Measurements from ENCODE around the gene ASTL. TPM values are rescaled to one million over a fixed set of nuclear protein-coding genes. Genes with fewer than 3 reads are reported as not detected.

The ASTL gene
- polyA plus RNA-seq, 1 experiment, result not detected

DNA sequence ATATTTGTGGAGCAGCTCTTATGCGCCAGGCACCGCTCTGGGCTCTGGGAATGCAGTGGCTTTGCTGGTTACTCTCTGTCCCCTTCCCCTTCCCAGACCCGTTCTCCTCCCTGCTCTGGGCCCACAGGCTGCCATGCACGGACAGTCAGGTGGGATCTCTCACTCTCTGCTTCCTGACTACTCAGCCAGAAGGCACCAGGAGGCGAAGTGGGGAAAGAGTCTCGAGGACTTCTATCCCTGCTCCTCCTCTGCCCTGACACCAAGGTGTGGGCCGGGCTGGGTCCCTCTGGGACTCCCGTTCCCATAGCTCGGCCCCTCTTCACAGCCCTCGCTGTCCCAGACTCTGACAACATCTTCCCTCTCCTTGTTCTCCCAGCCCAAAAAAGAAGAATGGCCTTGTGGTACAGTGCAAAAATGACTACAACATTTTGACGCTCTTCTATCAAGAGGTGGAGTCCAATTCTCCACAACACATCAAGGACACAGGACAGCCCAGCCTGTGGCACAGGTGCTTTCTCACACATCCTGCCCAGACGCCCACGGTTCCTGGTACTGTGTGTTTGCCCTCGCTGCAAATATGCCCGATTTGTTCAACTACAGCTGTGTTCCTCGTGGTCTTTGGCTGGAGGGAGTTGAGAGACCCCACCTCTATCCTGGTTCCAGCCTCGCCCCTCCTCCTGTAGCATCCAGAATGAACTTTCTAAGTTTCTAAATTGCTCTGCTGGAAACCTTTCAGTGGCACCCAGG lies 21.0 kb upstream of the ASTL start:
- TF ChIP-seq, protein P1, sequence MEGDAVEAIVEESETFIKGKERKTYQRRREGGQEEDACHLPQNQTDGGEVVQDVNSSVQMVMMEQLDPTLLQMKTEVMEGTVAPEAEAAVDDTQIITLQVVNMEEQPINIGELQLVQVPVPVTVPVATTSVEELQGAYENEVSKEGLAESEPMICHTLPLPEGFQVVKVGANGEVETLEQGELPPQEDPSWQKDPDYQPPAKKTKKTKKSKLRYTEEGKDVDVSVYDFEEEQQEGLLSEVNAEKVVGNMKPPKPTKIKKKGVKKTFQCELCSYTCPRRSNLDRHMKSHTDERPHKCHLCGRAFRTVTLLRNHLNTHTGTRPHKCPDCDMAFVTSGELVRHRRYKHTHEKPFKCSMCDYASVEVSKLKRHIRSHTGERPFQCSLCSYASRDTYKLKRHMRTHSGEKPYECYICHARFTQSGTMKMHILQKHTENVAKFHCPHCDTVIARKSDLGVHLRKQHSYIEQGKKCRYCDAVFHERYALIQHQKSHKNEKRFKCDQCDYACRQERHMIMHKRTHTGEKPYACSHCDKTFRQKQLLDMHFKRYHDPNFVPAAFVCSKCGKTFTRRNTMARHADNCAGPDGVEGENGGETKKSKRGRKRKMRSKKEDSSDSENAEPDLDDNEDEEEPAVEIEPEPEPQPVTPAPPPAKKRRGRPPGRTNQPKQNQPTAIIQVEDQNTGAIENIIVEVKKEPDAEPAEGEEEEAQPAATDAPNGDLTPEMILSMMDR (IDR thresholded peaks at IDR 0.05; ENCODE audit: insufficient read depth, low read depth, low read length), result no peak
- no peak for DNase-seq (ENCODE audit: low read depth)
- Histone ChIP-seq H3K27me3 (ENCODE audit: control insufficient read depth, insufficient read depth, low read length) (0 out of 2 replicates have a peak, but pooled peaks cover 2% of the 10 kb centered on the region), H3K4me3 (ENCODE audit: low read depth, low read length) (no peak overlapping the region), H3K36me3 (ENCODE audit: control insufficient read depth, insufficient read depth, low read length) (no peaks in the 10 kb centered on the region)
- CTCF ChIA-PET, result interaction anchor here (1.0 to 1.1 kb wide), 2 partner anchors 15 to 21 kb away, joined by 6 read pairs; partner anchors contain the start of gene ASTL
- POLR2A ChIA-PET, result no interaction called here

DNA sequence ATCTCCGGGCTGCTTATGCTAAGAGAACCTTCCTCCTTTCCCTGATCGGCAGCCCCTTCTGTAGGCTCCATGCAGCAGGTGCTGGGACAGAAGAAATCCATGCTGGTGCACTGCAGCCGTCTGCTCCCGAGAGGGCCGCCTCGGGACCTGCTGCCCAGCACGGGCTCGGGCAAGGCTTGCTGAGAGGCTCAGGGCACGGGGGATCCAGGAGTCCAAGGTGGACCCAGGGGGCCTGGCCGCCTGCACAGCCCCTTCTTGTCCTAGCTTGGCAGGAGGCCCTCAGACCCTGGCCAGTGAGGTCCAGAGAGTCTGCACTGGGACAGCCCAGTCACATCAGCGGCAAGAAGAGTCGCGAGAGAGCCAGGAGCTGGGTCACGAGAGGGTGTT lies 20.2 kb upstream of the ASTL start:
- CTCF ChIA-PET, result interaction anchor here (1.0 to 1.1 kb wide), 2 partner anchors 16 to 20 kb away, joined by 6 read pairs; partner anchors contain the start of gene ASTL

GRCh38 chr2:96157649-96158553 lies 19.6 kb upstream of the ASTL start:
- no peak for DNase-seq (ENCODE audit: low read depth)
- Histone ChIP-seq H3K4me3 (ENCODE audit: low read depth, low read length) (no peak overlapping the region), H3K36me3 (ENCODE audit: control insufficient read depth, insufficient read depth, low read length) (no peaks in the 10 kb centered on the region), H3K27me3 (ENCODE audit: control insufficient read depth, insufficient read depth, low read length) (0 out of 2 replicates have a peak, but pooled peaks cover 2% of the 10 kb centered on the region)
- TF ChIP-seq, protein P1 (IDR thresholded peaks at IDR 0.05; ENCODE audit: insufficient read depth, low read depth, low read length), result no peak
- ChIA-PET POLR2A (no interaction called here), CTCF (interaction anchor here (1.1 kb wide), 1 partner anchor 20 kb away, joined by 6 read pairs; the partner anchor contains the start of gene ASTL)

More for the DNA sequence above, 20.2 kb upstream of the ASTL start:
- no peak for DNase-seq (ENCODE audit: low read depth)
- POLR2A ChIA-PET, result no interaction called here
- Histone ChIP-seq H3K27me3 (ENCODE audit: control insufficient read depth, insufficient read depth, low read length) (0 out of 2 replicates have a peak, but pooled peaks cover 2% of the 10 kb centered on the region), H3K36me3 (ENCODE audit: control insufficient read depth, insufficient read depth, low read length) (no peaks in the 10 kb centered on the region), H3K4me3 (ENCODE audit: low read depth, low read length) (no peak overlapping the region)
- TF ChIP-seq, protein P1 (IDR thresholded peaks at IDR 0.05; ENCODE audit: insufficient read depth, low read depth, low read length), result no peak

GRCh38 chr2:96156926-96157648 lies 18.8 kb upstream of the ASTL start:
- TF ChIP-seq, protein P1 (IDR thresholded peaks at IDR 0.05; ENCODE audit: insufficient read depth, low read depth, low read length), result no peak
- POLR2A ChIA-PET, result no interaction called here
- Histone ChIP-seq H3K36me3 (ENCODE audit: control insufficient read depth, insufficient read depth, low read length) (no peaks in the 10 kb centered on the region), H3K4me3 (ENCODE audit: low read depth, low read length) (no peak overlapping the region), H3K27me3 (ENCODE audit: control insufficient read depth, insufficient read depth, low read length) (0 out of 2 replicates have a peak, but pooled peaks cover 2% of the 10 kb centered on the region)
- CTCF ChIA-PET, result interaction anchor here (3.5 kb wide), 1 partner anchor 18 kb away, joined by 12 read pairs; no protein-coding TSS in a partner anchor
- no peak for DNase-seq (ENCODE audit: low read depth)
